A673 (cell line): Measurements from ENCODE around the gene NIF3L1. TPM values are rescaled to one million over a fixed set of nuclear protein-coding genes. Genes with fewer than 3 reads are reported as not detected.

ENCODE experiments used
- BruUV-seq: library from RNA; stranded (reverse); fragments of 400-500 nt; replicated peaks from 2 replicates; lab custom pipeline; 2021; lab: Mats Ljungman, UMichigan
- CTCF ChIA-PET: fragments of 300-600 bp; sonication (Branson Sonifier 250); formaldehyde crosslinking; loops from one replicate; lab custom pipeline; 2022; ENCODE audit warnings: antibody characterized with exemption; lab: Charles Lee
- POLR2A ChIA-PET: fragments of 300-600 bp; sonication (Branson Sonifier 250); formaldehyde crosslinking; loops from one replicate; lab custom pipeline; 2022; ENCODE audit warnings: antibody characterized with exemption; ENCODE audit not compliant: low non-redundant PET; lab: Charles Lee
- DNase-seq: peaks from one replicate; pipeline ENCODE4 v3.0.0-alpha.2; 2015; ENCODE audit warnings: low spot score
- H3K27ac ChIP-seq: fragments of 200-600 bp; sonication (generic); 2 replicates; pipeline ENCODE4 v1.5.1; 2016; ENCODE audit warnings: mixed run types, low read depth, mild to moderate bottlenecking, mixed read lengths, antibody characterized with exemption, low read length; ENCODE audit not compliant: poor library complexity, severe bottlenecking
- H3K27me3 ChIP-seq: fragments of 200-600 bp; sonication (generic); replicated peaks from 2 replicates; pipeline ENCODE4 v1.6.1; 2017; ENCODE audit warnings: mixed run types, low read depth, mild to moderate bottlenecking, mixed read lengths, antibody characterized with exemption, low read length; ENCODE audit not compliant: insufficient read depth, poor library complexity
- H3K36me3 ChIP-seq: fragments of 200-600 bp; sonication (generic); 2 replicates; pipeline ENCODE4 v1.6.1; 2016; ENCODE audit warnings: mixed run types, mild to moderate bottlenecking, mixed read lengths, antibody characterized with exemption, low read length; ENCODE audit not compliant: insufficient read depth, poor library complexity, severe bottlenecking
- H3K4me1 ChIP-seq: fragments of 200-600 bp; sonication (generic); 2 replicates; pipeline ENCODE4 v1.6.1; 2017; ENCODE audit warnings: mixed run types, mild to moderate bottlenecking, mixed read lengths, antibody characterized with exemption, low read length; ENCODE audit not compliant: insufficient read depth, poor library complexity, severe bottlenecking
- H3K4me3 ChIP-seq: fragments of 200-600 bp; sonication (generic); 2 replicates; pipeline ENCODE4 v1.5.1; 2016; ENCODE audit warnings: low read depth, mixed run types, mild to moderate bottlenecking, mixed read lengths, low read length; ENCODE audit not compliant: poor library complexity, severe bottlenecking
- H3K9me3 ChIP-seq: fragments of 200-600 bp; sonication (generic); 2 replicates; pipeline ENCODE4 v1.6.1; 2016; ENCODE audit warnings: mixed run types, low read depth, mild to moderate bottlenecking, mixed read lengths, antibody characterized with exemption, low read length; ENCODE audit not compliant: poor library complexity, severe bottlenecking
- CTCF ChIP-seq: fragments of 300-800, 200-600 bp; sonication (generic); conservative IDR thresholded peaks from 2 replicates; pipeline ENCODE4 v1.5.1; 2017; ENCODE audit warnings: low read depth, mild to moderate bottlenecking, antibody characterized with exemption, low read length, moderate library complexity, mixed read lengths
- EZH2 ChIP-seq: fragments of 200-600 bp; sonication (generic); IDR thresholded peaks from 2 replicates; pipeline ENCODE4 v1.6.1; 2017; ENCODE audit warnings: borderline replicate concordance, low read depth, mild to moderate bottlenecking, mixed read lengths, antibody characterized with exemption, low read length; ENCODE audit not compliant: poor library complexity, severe bottlenecking
- intact Hi-C: fragments of 100-400 bp; cut with micrococcal nuclease; formaldehyde crosslinking; loops from one replicate; pipeline ENCODE4 v1.10.0; 2022; ENCODE audit not compliant: unreplicated experiment
- total RNA-seq: library from RNA; stranded (reverse); gene quantifications from 2 replicates; pipeline ENCODE4 v1.2.3, GENCODE V29; 2021

The NIF3L1 gene
- total RNA-seq, 1 experiment from 2014 or later, result 56.4 TPM

GRCh38 chr2:200944467-200945394 is 55.6 kb downstream of the NIF3L1 start:
- ChIA-PET CTCF (no interaction called here), POLR2A (no interaction called here)
- peak; percentile 18 for DNase-seq
- BruUV-seq, result no TSS peak
- intact Hi-C loops, result no loop called here
- H3K27ac ChIP-seq, result no peak overlapping the region
- peaks cover 50% of the 10 kb centered on the region for H3K36me3 ChIP-seq
- no peaks in the 10 kb centered on the region for H3K9me3 ChIP-seq
- no peaks in the 10 kb centered on the region for H3K27me3 ChIP-seq
- TF ChIP-seq EZH2 (no peak), CTCF (no peak)
- no peak overlapping the region for H3K4me3 ChIP-seq
- no peaks in the 10 kb centered on the region for H3K4me1 ChIP-seq

- BruUV-seq, result no TSS peak
- CTCF ChIA-PET, result no interaction called here
These were observed 56.2 kb downstream of the NIF3L1 start for GRCh38 chr2:200945395-200945729.

GRCh38 chr2:200950378-200950777 is 61.2 kb downstream of the NIF3L1 start:
- Histone ChIP-seq H3K4me1 (no peaks in the 10 kb centered on the region), H3K9me3 (no peaks in the 10 kb centered on the region), H3K27ac (no peak overlapping the region), H3K4me3 (no peak overlapping the region), H3K27me3 (no peaks in the 10 kb centered on the region), H3K36me3 (peaks cover 41% of the 10 kb centered on the region)
- ChIA-PET POLR2A (no interaction called here), CTCF (no interaction called here)
- no TSS peak for BruUV-seq
- DNase-seq, result no peak
- intact Hi-C loops, result no loop called here
- no peak for TF ChIP-seq CTCF
- no peak for TF ChIP-seq EZH2

More at GRCh38 chr2:200945395-200945729, 56.2 kb downstream of the NIF3L1 start:
- POLR2A ChIA-PET, result no interaction called here
- H3K36me3 ChIP-seq, result peaks cover 47% of the 10 kb centered on the region
- no peak overlapping the region for H3K4me3 ChIP-seq
- H3K4me1 ChIP-seq, result no peaks in the 10 kb centered on the region
- no peaks in the 10 kb centered on the region for H3K27me3 ChIP-seq
- DNase-seq, result no peak
- no peaks in the 10 kb centered on the region for H3K9me3 ChIP-seq
- H3K27ac ChIP-seq, result no peak overlapping the region
- intact Hi-C loops, result no loop called here
- TF ChIP-seq CTCF (no peak), EZH2 (no peak)

Other genes starting within 250 kb of the NIF3L1 start
- gene BZW1, start 77.5 kb upstream of the NIF3L1 start, total RNA-seq, result 321 and 396 TPM in 2 replicates
- gene CLK1, start 24.7 kb upstream of the NIF3L1 start, total RNA-seq, result 69.6 and 73.3 TPM in 2 replicates
- 37.2 and 48.3 TPM in 2 replicates for gene PPIL3, start 294 bp upstream of the NIF3L1 start, total RNA-seq
- 48.6 and 56.0 TPM in 2 replicates for gene ORC2, start 74.3 kb downstream of the NIF3L1 start, total RNA-seq
- gene HYCC2, start 182.3 kb downstream of the NIF3L1 start, total RNA-seq, result 15.5 and 18.4 TPM in 2 replicates
- 119 and 120 TPM in 2 replicates for gene NDUFB3, start 182.6 kb downstream of the NIF3L1 start, total RNA-seq
- gene CFLAR, start 226.8 kb downstream of the NIF3L1 start, total RNA-seq, result 55.1 and 57.5 TPM in 2 replicates